ENCODE results near the gene RPL3.

The RPL3 gene

GRCh38 chr22:39278040-39278439, 41.4 kb downstream of the RPL3 start:
- H3K4me3 ChIP-seq (ENCODE audit: low read depth, low read length): no peak overlapping the region
- DNase-seq (ENCODE audit: low read depth): no peak
- no peak for TF ChIP-seq MYC (IDR thresholded peaks at IDR 0.05; ENCODE audit: low read depth, low read length)

- no peak for DNase-seq (ENCODE audit: low read depth)
- TF ChIP-seq MAX (IDR thresholded peaks at IDR 0.05; ENCODE audit: low read depth, low read length): no peak
- H3K4me3 ChIP-seq (ENCODE audit: low read depth, low read length): no peak overlapping the region
Measured at GRCh38 chr22:39277142-39277607, 42.2 kb downstream of the RPL3 start.

- TF ChIP-seq POLR2A (IDR thresholded peaks at IDR 0.05; ENCODE audit: extremely low read depth, insufficient read length): no peak
- no peak for TF ChIP-seq CTCF (IDR thresholded peaks at IDR 0.05; ENCODE audit: low read depth, low read length)
- TF ChIP-seq MAX (IDR thresholded peaks at IDR 0.05; ENCODE audit: low read depth, low read length): no peak
- no peak for TF ChIP-seq MYC (IDR thresholded peaks at IDR 0.05; ENCODE audit: low read depth, low read length)
- H3K4me3 ChIP-seq (ENCODE audit: low read depth, low read length): no peak overlapping the region
- DNase-seq (ENCODE audit: low read depth): no peak
Measured at GRCh38 chr22:39276440-39277141, 42.8 kb downstream of the RPL3 start.

- no peak for TF ChIP-seq CTCF (IDR thresholded peaks at IDR 0.05; ENCODE audit: low read depth, low read length)
- no peak for TF ChIP-seq MAX (IDR thresholded peaks at IDR 0.05; ENCODE audit: low read depth, low read length)
- no peak for TF ChIP-seq MYC (IDR thresholded peaks at IDR 0.05; ENCODE audit: low read depth, low read length)
- no peak for TF ChIP-seq POLR2A (IDR thresholded peaks at IDR 0.05; ENCODE audit: extremely low read depth, insufficient read length)
- DNase-seq (ENCODE audit: low read depth): no peak
- no peak overlapping the region for H3K4me3 ChIP-seq (ENCODE audit: low read depth, low read length)
Measured at GRCh38 chr22:39275814-39276439, 43.5 kb downstream of the RPL3 start.

GRCh38 chr22:39273950-39274887, 45.2 kb downstream of the RPL3 start:
- no peak overlapping the region for H3K4me3 ChIP-seq (ENCODE audit: low read depth, low read length)
- DNase-seq (ENCODE audit: low read depth): no peak
- TF ChIP-seq MAX (IDR thresholded peaks at IDR 0.05; ENCODE audit: low read depth, low read length) (no peak), CTCF (IDR thresholded peaks at IDR 0.05; ENCODE audit: low read depth, low read length) (no peak), POLR2A (IDR thresholded peaks at IDR 0.05; ENCODE audit: extremely low read depth, insufficient read length) (no peak), MYC (IDR thresholded peaks at IDR 0.05; ENCODE audit: low read depth, low read length) (no peak)

- H3K4me3 ChIP-seq (ENCODE audit: low read depth, low read length): no peak overlapping the region
- TF ChIP-seq CTCF (IDR thresholded peaks at IDR 0.05; ENCODE audit: low read depth, low read length) (no peak), POLR2A (IDR thresholded peaks at IDR 0.05; ENCODE audit: extremely low read depth, insufficient read length) (no peak), MAX (IDR thresholded peaks at IDR 0.05; ENCODE audit: low read depth, low read length) (no peak), MYC (IDR thresholded peaks at IDR 0.05; ENCODE audit: low read depth, low read length) (no peak)
Measured at GRCh38 chr22:39270792-39271191, 48.6 kb downstream of the RPL3 start.

More at GRCh38 chr22:39270792-39271191, 48.6 kb downstream of the RPL3 start:
- no peak for DNase-seq (ENCODE audit: low read depth)
